Testis (tissue), 2 donors: ENCODE results near the gene ERC1.

Source experiments
- POLR2A ChIP-seq: fragments of 450-650 bp; IDR thresholded peaks from one replicate; pipeline ENCODE4 v1.6.1; 2017; ENCODE audit warnings: antibody characterized with exemption, mild to moderate bottlenecking, moderate library complexity
- TF ChIP-seq, protein P1 (sequence below), 3 experiments: fragments of 450-650 bp in 2 of 3; fragments of 200-600 bp in 1 of 3; sonication (generic) in 1 of 3; IDR thresholded peaks; one replicate each; pipeline ENCODE4 v1.5.1; 2016 to 2019; ENCODE audit warnings: antibody characterized with exemption in 3 of 3, mild to moderate bottlenecking in 2 of 3, moderate library complexity in 1 of 3

DNA sequence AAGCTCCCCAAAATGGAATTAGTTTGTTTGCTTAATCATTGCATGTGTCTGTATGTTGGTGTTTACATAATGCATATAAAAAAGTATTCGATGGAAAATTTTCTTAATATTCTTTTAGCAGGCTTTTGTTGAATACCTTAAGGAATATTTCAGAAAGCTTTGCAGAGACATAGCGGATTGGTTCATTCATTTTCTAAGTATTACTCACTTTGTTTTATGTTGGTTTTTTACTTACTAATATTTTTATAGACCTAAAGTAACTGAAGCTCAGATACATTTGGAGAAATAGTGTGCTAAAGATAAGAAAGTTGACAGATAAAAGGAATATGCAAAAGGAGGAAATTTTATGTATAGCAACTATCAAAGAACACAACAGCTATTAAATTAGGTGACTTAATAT is 191.0 kb downstream of the ERC1 start:
- TF ChIP-seq, protein P1, sequence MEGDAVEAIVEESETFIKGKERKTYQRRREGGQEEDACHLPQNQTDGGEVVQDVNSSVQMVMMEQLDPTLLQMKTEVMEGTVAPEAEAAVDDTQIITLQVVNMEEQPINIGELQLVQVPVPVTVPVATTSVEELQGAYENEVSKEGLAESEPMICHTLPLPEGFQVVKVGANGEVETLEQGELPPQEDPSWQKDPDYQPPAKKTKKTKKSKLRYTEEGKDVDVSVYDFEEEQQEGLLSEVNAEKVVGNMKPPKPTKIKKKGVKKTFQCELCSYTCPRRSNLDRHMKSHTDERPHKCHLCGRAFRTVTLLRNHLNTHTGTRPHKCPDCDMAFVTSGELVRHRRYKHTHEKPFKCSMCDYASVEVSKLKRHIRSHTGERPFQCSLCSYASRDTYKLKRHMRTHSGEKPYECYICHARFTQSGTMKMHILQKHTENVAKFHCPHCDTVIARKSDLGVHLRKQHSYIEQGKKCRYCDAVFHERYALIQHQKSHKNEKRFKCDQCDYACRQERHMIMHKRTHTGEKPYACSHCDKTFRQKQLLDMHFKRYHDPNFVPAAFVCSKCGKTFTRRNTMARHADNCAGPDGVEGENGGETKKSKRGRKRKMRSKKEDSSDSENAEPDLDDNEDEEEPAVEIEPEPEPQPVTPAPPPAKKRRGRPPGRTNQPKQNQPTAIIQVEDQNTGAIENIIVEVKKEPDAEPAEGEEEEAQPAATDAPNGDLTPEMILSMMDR (IDR thresholded peaks at IDR 0.05) = no peak
- no peak for TF ChIP-seq POLR2A
